HG02798 (cell line): ENCODE results near the gene LGALS8.
"Not testable (repeated sequence)": the region's sequence is repeated elsewhere in the genome, so short reads cannot be mapped to it uniquely, and the experiment has no call there.

Experiments used
- ATAC-seq: cut with Tn5 transposase; IDR thresholded peaks from one replicate; pipeline ENCODE4 v1.9.1; 2021; ENCODE audit warnings: mild to moderate bottlenecking; ENCODE audit not compliant: unreplicated experiment, poor library complexity

LGALS8 gene

DNA sequence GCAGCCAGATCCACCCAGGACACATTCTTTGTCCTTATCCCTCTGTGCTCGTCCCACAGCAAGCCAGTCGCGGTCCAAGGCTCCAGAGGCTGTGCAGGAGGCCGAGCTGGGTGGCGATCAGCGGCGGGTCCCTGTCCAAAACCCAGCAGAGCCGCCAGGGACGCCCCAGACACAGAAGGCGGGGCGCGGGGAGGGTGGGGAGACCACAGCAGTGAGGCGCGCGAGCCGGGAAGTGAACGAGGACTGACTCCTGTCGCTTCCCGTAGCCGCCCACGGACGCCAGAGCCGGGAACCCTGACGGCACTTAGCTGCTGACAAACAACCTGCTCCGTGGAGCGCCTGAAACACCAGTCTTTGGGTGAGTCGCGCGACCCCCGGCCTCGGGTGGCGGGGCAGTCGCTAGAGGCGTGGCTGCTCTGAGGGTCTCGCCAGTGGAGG lies at the start of gene LGALS8:
TSS of gene LGALS8 (plus strand) at position 279 of the 438 bp plus-strand sequence. CDS start 2,089 bp downstream, outside the sequence.
- ATAC-seq, result peak; percentile 65

DNA sequence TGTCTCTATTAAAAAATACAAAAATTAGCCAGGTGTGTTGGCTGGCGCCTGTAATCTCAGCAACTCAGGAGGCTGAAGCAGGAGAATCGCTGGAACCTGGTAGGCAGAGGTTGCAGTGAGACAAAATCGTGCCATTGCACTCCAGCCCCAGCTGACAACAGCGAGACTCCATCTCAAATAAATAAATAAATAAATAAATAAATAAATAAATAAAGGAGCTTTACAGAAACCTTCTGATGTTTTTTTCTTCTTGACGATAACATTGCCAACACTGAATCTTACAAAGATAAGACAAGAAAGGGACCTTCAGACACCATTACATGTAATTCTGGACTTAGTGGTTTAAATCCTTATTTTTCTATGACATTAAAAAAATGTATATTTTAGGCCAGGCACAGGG lies 47.8 kb upstream of the LGALS8 start:
- no peak for ATAC-seq

DNA sequence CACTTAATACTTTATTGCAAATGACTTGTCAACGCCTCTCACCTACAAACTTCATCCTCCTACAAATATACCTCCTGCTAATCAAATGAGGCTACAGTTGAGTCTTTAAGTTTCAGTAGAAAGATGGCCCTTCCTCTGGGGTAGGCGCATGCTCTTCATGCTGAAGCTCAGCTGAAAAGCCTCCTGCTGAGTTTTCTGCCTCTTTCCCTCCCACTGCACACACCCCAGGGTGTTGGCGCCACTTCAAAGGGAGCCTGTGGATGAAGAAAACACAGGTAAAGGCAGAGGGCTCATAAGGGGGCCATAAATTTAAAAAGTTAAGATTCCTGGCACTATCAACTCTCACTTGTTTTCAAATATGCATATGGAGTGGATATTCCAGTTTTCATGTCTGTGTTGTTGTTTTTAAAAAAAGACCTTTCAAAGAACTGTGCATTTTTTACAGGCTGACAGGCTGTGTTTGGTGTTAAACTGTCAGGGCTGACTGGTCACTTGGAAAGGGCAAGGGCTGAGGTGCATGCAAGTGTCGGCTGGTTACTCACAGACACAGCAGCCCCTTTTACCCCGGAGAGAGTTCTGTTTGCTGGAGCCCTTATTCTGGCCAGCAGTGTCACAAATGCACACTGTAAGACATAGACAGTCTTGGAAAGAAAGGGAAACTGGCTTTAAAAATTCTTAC lies 42.9 kb upstream of the LGALS8 start:
- no peak for ATAC-seq

DNA sequence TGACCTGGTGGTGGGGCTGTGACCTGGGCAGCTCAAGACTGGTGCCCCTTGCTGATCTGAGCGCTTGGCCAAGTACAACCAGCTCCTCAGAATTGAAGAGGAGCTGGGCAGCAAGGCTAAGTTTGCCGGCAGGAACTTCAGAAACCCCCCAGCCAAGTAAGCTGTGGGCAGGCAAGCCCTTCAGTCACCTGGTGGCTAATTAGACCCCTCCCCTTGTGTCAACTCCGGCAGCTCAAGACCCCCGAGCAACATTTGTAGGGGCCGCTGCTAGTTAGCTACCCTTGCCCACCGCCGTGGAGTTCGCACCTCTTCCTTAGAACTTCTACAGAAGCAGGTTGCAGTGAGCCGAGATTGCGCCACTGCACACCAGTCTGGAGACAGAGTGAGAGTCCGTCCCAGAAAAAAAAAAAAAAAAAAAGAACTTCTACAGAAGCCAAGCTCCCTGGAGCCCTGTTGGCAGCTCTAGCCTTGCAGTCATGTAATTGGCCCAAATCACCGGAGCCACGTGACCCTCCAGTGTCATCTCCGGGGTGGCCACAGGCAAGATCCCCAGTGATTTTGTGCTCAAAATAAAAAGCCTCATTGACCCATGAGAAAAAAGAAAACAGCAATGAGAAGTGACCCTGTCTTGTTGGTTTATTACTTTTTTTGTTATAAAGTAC lies 39.3 kb upstream of the LGALS8 start:
- no peak for ATAC-seq

DNA sequence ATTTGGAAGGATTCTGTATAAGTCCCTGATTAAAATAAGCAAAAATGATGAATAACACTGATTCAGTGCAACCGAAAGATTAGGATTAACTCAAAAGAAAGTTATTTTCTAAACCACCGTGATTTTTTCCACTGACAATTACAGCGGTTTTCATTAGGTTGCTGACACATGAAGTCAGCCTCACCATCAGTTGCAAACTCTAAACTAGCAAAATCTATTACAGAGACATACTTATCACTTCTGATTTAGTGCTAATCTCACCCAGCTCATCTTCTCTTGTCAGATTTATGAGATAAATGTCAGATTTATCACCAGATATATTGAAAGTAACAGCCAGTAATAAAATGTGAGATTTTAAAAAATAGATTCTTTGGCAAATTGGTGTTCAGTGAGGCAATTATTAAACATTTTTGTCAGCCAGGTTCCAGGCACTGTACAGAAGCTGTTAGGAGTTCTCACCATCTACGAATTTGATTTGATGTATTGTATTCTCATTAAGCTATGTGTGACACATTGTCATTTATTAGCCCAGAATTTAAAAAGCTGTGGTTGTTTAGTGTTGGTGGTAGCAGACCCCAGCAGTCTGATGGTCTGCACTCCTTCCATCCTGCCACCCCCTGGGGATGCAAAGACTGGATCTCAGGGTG lies 37.3 kb upstream of the LGALS8 start:
- no peak for ATAC-seq

GRCh38 chr1:236489161-236489560 lies 34.6 kb upstream of the LGALS8 start:
- not testable (repeated sequence) for ATAC-seq

DNA sequence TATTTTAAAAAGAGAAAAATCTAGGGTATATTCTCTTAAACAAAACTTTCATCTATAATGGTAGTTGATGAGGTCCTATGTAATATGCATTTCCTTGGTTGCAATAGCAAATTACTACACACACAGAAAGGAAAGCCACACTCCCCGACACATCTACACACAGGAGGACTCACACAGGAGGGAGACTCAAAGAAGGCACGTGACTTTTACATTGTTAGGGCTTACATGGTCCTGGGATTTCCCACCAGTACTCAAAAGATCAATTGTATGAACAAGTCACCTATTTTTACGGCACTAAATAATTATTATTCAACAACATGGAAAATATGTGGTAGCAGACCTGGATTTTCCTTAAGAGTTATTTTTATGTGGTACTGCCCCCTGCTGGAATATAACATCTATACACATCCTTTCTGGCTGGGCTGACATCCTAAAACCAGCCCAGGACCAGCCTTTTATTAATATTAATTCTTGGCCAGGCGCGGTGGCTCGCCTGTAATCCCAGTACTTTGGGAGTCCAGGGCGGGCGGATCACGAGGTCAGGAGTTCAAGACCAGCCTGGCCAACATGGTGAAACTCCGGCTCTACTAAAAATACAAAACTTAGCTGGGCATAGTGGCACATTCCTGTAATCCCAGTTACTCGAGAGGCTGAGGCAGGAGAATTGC lies 33.9 kb upstream of the LGALS8 start:
- peak; percentile 56 for ATAC-seq

- no peak for ATAC-seq
Measured at GRCh38 chr1:236491469-236492136, 32.2 kb upstream of the LGALS8 start.

- ATAC-seq, result no peak
Measured at GRCh38 chr1:236492378-236492777, 31.4 kb upstream of the LGALS8 start.

GRCh38 chr1:236494082-236494481 lies 29.7 kb upstream of the LGALS8 start:
- no peak for ATAC-seq

- no peak for ATAC-seq
Measured at GRCh38 chr1:236494586-236495466, 29.0 kb upstream of the LGALS8 start.

DNA sequence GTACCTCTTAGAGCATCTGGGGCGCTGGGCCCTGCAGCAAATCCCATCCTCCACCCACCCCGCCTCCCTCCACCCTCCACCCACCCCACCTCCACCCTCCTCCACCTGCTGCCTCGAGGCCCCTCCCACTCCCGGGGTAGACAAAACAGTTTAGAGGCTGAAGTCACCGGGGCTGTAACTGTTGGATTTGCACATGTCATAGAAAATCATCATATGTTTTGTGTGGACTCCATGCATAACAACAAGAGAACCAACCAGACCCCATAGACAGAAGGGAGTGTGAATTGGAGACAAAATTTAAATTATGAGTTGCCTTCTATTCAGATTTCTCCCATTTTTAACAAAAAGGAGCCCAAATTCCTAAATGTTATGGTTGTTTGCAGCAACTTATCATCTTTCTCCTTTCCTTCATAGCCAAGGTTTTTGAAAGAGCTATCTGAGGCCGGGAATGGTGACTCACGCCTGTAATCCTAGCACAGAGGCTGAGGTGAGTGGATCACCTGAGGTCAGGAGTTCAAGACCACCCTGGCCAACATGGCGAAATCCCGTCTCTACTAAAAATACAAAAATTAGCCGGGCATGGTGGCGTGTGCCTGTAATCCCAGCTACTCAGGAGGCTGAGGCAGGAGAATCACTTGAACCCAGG lies 28.2 kb upstream of the LGALS8 start:
- no peak for ATAC-seq

DNA sequence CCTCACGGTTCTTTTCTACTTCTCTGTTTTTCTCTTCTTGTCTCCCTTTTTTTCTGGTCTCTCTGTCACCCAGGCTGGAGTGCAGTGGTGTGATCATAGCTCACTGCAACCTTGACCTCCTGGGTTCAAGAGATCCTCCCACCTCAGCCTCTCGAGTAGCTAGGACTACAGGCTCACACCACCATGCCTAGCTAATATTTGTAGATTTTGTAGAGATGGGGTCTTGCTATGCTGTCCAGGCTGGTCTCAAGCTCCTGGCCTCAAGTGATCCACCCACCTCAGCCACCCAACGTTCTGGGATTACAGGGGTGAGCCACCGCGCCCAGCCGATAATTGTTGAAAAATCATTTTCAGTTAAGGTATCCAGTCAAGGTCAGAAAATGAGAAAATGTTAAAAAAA lies 25.9 kb upstream of the LGALS8 start:
- ATAC-seq, result no peak

GRCh38 chr1:236501093-236501492 lies 22.7 kb upstream of the LGALS8 start:
- ATAC-seq, result no peak

DNA sequence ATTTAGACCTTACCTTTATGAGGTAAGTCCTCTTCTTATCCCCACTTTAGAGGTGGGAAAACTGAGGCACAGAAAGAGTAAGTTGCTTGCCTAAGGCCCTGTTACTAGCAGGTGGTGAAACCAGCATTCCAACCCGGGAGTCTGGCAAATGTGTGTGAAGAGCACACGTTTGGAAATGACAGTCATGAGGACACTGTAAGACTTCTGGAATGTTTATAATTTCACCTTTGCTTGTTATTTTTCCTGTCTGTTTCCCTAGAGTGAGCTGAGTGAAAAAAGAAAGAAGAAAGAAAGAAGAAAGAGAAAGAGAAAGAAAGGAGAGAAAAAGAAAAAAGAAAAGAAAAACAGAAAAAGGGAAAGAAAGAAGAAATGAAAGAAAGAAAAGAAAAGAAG lies 21.2 kb upstream of the LGALS8 start:
- ATAC-seq, result no peak

DNA sequence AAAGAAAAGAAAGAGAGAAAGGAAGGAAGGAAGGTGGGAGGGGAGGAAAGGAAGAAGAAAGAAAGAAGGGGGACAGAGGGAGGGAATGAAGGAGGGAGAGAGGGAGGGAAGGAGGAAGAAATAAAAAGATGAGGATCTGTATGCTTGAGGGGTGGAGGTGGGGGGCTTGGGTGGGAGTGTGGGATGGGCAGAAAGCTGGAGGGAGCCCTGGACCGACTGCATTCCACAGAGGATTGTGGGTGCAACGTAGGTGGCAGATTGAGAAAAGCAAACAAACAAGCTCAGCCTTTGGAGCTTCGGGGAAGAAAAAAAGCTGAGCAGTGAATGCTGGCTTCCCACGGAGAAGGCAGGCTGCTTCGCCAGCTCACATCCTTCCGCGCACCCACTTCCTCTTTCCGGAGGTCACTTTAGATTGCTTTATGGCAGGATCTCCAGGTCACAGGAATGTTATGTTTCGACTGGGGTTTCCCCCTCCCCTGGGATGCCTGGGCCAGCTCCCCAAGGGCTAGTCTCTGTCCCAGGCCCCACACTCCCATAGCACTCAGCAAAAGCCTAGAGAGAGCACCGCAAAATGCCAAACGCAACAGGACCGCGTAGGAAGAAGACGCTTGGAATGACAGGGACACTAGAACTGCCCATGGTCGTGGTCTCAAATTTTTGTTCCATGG lies 20.7 kb upstream of the LGALS8 start:
- no peak for ATAC-seq

DNA sequence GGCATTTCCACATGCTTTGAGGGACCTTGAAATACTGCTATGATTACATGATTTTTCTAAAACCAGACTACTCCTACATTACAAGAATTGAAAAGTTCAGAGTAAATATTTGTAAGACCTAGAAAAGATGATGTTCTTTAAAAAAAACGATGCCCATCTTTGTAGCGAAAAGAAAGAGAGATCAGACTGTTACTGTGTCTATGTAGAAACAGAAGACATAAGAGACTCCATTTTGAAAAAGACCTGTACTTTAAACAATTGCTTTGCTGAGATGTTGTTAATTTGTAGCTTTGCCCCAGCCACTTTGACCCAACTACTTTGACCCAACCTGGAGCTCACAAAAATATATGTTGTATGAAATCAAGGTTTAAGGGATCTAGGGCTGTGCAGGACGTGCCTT lies 19.4 kb upstream of the LGALS8 start:
- not testable (repeated sequence) for ATAC-seq

DNA sequence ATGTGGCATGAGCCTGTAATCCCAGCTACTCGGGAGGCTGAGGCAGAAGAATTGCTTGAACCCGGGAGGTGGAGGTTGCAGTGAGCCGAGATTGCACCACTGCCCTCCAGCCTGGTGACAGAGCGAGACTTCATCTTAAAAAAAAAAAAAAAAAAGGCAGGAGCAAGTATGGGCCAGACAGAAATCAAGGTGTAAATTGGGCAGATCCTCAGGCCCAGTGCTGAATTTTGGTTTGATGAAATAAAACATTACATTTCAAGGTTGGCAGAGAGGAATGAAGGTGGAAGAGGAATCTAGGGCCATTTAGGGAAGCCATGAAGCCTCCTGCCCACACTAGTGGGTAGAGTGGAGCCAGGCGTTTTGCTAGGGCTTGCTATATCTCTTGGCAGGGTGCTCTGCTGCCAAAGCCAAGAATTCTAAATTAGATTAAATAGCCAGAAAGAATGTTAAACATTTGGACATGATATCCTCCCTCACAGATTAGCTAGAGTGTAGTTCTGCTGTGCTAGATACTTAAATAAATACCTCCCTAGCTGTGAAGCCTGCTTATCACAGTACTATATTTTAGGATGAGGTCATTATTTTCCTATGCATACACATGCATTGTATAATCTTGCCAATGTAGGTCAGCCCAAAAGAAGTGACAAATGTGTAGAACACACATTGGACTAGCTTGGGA lies 16.6 kb upstream of the LGALS8 start:
- no peak for ATAC-seq
